Thoracic aorta (tissue), 2 donors: ENCODE data around the gene DIP2C. TPM values are rescaled to one million over a fixed set of nuclear protein-coding genes. Genes with fewer than 3 reads are reported as not detected.

Source experiments
- ATAC-seq: fragments of 150-250 bp; one replicate; pipeline ENCODE4 v1.8.0; 2017; ENCODE audit warnings: low read depth; ENCODE audit not compliant: insufficient number of reproducible peaks, low FRiP score
- DNase-seq: peaks from one replicate; pipeline ENCODE4 v3.0.0-alpha.2; 2020; ENCODE audit warnings: low spot score
- H3K27ac ChIP-seq, 2 donors: fragments of 200-600 bp; sonication (generic); 1 replicate in 1 of 2; 2 replicates in 1 of 2; pipeline ENCODE4 v1.5.1; 2016; ENCODE audit warnings: mild to moderate bottlenecking in 2 of 2, moderate library complexity in 2 of 2
- H3K27me3 ChIP-seq: fragments of 200-600 bp; sonication (generic); replicated peaks from 2 replicates; pipeline ENCODE4 v1.6.0; 2016; ENCODE audit warnings: mild to moderate bottlenecking; ENCODE audit not compliant: insufficient read depth
- H3K36me3 ChIP-seq: fragments of 200-600 bp; sonication (generic); one replicate; pipeline ENCODE4 v1.5.1; 2016
- H3K4me1 ChIP-seq, 2 donors: fragments of 200-600 bp; sonication (generic); 1 replicate in 1 of 2; 2 replicates in 1 of 2; pipeline versions ENCODE4 v1.5.1 to v1.6.0; 2016; ENCODE audit warnings: low read depth in 2 of 2, mild to moderate bottlenecking in 1 of 2; ENCODE audit not compliant: control insufficient read depth in 1 of 2
- H3K4me3 ChIP-seq: fragments of 200-600 bp; sonication (generic); 2 replicates; pipeline ENCODE4 v1.5.1; 2016; ENCODE audit warnings: mild to moderate bottlenecking
- H3K9me3 ChIP-seq: fragments of 200-600 bp; sonication (generic); 2 replicates; pipeline ENCODE4 v1.5.1; 2016
- CTCF ChIP-seq: fragments of 200-600 bp; sonication (generic); IDR thresholded peaks from one replicate; pipeline ENCODE4 v1.5.1; 2019; ENCODE audit warnings: antibody characterized with exemption
- total RNA-seq, 2 donors: library from RNA; depleted of rRNA; stranded (reverse); fragments of >200 nt; gene quantifications; one replicate each; pipeline versions ENCODE4 v1.1.0 to v1.2.3, GENCODE V29; 2016

The DIP2C gene
- total RNA-seq, 2 donors from 2014 or later, result 36.8 to 44.0 TPM

- Histone ChIP-seq H3K4me3 (no peak overlapping the region), H3K4me1 (no peaks in the 10 kb centered on the region), H3K36me3 (peaks cover 3% of the 10 kb centered on the region), H3K27ac (no peak overlapping the region), H3K27me3 (no peaks in the 10 kb centered on the region), H3K9me3 (no peaks in the 10 kb centered on the region)
- TF ChIP-seq CTCF, result no peak
- DNase-seq (no peak), ATAC-seq (no peak)
These were observed 213.6 kb downstream of the DIP2C start for GRCh38 chr10:475709-476454.

GRCh38 chr10:474946-475345 lies 214.5 kb downstream of the DIP2C start:
- ATAC-seq, result no peak
- no peaks in the 10 kb centered on the region for H3K9me3 ChIP-seq
- no peak overlapping the region for H3K27ac ChIP-seq
- no peaks in the 10 kb centered on the region for H3K4me1 ChIP-seq
- H3K36me3 ChIP-seq, result peaks cover 10% of the 10 kb centered on the region
- no peak for DNase-seq
- no peak for TF ChIP-seq CTCF
- H3K4me3 ChIP-seq, result no peak overlapping the region
- no peaks in the 10 kb centered on the region for H3K27me3 ChIP-seq

GRCh38 chr10:474406-474805 lies 215.1 kb downstream of the DIP2C start:
- no peaks in the 10 kb centered on the region for H3K9me3 ChIP-seq
- DNase-seq, result no peak
- TF ChIP-seq CTCF, result no peak
- no peak overlapping the region for H3K4me3 ChIP-seq
- H3K36me3 ChIP-seq, result peaks cover 10% of the 10 kb centered on the region
- ATAC-seq, result no peak
- H3K27ac ChIP-seq, result no peak overlapping the region
- no peaks in the 10 kb centered on the region for H3K27me3 ChIP-seq
- H3K4me1 ChIP-seq, result no peaks in the 10 kb centered on the region

- no peak for ATAC-seq
- H3K36me3 ChIP-seq, result peaks cover 10% of the 10 kb centered on the region
- H3K27me3 ChIP-seq, result no peaks in the 10 kb centered on the region
- no peaks in the 10 kb centered on the region for H3K4me1 ChIP-seq
- no peak overlapping the region for H3K27ac ChIP-seq
- DNase-seq, result no peak
- no peaks in the 10 kb centered on the region for H3K9me3 ChIP-seq
- no peak for TF ChIP-seq CTCF
- no peak overlapping the region for H3K4me3 ChIP-seq
These were observed 217.1 kb downstream of the DIP2C start for GRCh38 chr10:472241-472910.

- Histone ChIP-seq H3K4me1 (no peaks in the 10 kb centered on the region), H3K9me3 (no peaks in the 10 kb centered on the region)
These were observed 219.0 kb downstream of the DIP2C start for GRCh38 chr10:470339-471003.

More at GRCh38 chr10:470339-471003, 219.0 kb downstream of the DIP2C start:
- H3K36me3 ChIP-seq, result peaks cover 10% of the 10 kb centered on the region
- no peaks in the 10 kb centered on the region for H3K27me3 ChIP-seq
- ATAC-seq (no peak), DNase-seq (no peak)
- no peak overlapping the region for H3K4me3 ChIP-seq
- H3K27ac ChIP-seq, result no peak overlapping the region
- no peak for TF ChIP-seq CTCF
